ENCODE data around the gene RBP4. TPM values are rescaled to one million over a fixed set of nuclear protein-coding genes. Genes with fewer than 3 reads are reported as not detected.

Gene RBP4
- not detected in 2 replicates for total RNA-seq (2014; rRNA removed; shearing (Covaris generic))
- polyA plus RNA-seq (2015; cell fraction: cytosol; rRNA removed) = 0.17 TPM in 1 of 2 replicates, not detected in the other
- not detected in 2 replicates for polyA plus RNA-seq (2015; cell fraction: nucleus; rRNA removed)

DNA sequence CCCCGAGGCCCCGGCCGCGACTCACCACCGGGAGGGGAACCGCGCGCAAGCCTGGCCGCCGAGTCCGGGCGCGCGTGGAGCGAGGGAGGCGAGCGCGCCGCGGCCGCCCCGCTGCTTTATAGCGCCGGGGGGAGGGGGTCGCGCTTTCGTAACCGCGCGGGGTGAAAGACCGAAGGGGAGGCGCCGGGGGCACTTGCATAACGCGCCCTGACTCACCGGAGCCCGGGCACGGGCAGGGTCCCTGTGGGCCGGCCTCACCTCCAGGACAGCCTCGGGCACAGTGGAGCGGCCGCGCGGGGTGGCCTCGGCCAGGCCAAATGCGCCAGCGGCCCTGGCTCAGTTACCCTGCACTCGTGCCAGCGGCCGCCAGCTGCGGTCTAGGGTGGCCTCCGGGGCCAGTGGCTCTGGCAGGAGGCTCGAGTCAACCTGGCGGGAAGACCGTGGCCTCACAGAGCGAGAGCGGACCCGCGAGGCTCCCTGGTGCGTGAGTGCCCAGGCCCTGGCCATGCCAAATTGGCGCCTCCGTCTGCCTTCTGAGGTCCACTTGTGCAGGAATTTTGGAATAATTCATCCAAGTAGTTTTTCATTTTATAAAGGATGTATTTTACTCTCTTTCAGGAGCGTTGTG, at the start of gene RBP4:
TSS of gene RBP4 (minus strand) at position 90 of the 628 bp plus-strand sequence. CDS start 207 bp downstream, outside the sequence.
- no peak for DNase-seq (ENCODE audit: low read depth, low spot score)
- in situ Hi-C loops (cut with HindIII; ENCODE audit: low pct_unique_long_range_greater_than_20kb, low sequenced_read_pairs) = no loop called here

DNA sequence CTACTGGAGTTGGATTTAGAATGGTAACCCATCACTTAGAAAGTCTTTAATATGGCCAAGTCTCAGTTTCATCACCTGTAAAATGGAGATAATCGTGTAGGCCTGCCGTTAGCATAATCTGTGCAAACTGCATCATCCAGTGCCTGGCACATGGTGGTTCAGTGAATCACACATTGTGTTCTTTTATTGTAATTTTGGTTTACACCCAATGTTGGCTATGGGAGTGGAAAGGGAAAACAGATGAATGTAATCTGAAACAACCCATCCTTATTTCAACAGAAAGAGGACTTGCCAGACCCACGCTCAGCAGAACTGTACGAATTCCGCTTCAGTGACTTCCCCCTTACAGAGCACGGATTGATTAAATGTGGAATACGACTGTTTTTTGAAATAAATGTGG, 38.8 kb upstream of the RBP4 start:
- DNase-seq (ENCODE audit: low read depth, low spot score) = no peak
- in situ Hi-C loops (cut with HindIII; ENCODE audit: low pct_unique_long_range_greater_than_20kb, low sequenced_read_pairs) = no loop called here

DNA sequence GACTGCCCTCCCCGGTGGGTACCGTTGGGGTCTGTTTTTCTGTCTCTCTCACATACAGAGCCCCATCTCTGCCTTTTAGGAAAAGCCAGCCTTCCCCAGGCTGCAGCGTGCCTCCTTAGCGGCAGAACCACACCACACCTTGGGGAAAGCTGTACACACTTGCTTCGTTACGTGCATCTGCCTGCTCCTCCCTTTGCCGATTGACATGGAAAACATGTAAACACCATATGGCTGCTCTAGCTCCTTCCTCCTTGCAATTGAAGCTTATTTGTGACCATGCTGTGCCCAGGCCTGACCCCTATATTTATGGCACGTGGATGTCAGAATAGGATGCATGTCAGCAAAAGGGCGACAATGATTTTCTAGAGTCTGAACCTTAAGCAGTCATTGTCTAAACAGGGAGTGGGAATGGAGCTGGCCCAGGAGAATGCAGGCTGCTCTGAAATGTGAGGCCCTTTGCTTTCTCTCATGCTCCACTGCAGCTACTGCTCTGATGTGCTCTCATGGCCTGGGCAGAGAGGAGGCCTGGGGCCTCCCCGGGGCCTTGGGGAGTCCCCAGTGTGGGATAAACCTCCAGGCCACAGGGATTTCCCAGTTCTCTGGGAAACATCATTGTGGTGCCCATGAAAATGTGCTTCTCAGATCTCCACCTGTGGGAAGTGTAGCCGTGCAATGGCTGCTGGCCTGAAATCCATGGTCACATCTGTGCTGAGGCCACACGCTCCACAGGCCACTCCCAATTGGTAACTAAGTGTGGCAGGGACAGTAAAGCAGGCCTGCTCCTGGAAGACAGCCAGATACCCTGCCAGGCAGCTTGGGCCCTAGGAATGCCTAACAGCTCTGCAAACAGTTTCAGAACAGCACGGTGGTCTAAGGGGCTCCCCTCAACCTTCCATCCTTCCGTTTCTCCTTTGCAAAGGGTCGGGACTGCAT, 29.9 kb upstream of the RBP4 start:
- in situ Hi-C loops (cut with HindIII; ENCODE audit: low pct_unique_long_range_greater_than_20kb, low sequenced_read_pairs) = no loop called here
- no peak for DNase-seq (ENCODE audit: low read depth, low spot score)

DNA sequence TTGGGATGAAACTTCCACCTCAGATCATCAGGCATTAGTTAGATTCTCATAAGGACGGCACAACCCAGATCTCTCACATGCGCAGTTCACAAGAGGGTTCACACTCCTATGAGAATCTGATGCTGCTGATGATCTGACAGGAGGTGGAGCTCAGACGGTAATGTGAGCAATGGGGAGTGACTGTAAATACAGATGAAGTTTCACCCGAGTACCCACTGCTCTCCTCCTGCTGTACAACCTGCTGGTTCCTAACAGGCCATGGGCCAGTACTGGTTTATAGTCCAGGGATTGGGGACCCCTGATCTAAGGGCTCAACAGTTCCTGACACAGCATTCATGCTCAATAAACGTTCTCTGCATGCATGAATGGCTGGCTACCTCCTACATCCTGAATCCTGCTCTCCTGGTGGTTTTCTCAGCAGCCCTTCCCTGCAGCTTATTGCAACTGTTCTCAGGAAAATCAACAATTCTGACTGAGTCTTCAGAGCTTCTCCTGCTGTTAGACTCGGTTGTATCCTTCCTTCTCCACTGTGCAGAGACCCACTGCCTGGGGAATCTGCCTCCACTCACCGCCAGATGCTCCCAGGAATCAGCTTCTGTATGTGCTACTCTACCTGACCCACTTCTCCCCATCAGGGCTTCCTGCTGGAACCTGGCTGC, 28.7 kb upstream of the RBP4 start:
- DNase-seq (ENCODE audit: low read depth, low spot score) = no peak
- in situ Hi-C loops (cut with HindIII; ENCODE audit: low pct_unique_long_range_greater_than_20kb, low sequenced_read_pairs) = no loop called here

DNA sequence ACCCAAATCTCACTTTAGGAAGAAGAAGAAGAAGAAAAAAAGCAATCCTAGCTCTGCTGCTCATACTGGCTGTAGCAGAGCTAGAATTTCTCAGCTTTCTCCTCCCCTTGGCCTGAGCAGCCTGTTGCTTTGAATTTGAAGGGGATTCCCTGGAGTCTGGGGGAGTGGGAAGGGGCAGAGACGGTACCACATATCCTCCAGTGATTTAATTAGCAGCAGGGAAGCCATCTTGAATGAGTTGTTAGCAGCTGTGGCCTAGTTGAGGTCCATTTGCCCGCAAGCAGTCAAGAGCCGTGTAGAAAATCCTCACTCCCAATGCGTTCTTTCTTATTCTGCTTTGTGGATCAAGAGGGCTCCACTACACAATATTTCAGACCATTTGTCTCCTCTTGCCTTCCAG, 27.8 kb upstream of the RBP4 start:
- DNase-seq (ENCODE audit: low read depth, low spot score) = no peak
- in situ Hi-C loops (cut with HindIII; ENCODE audit: low pct_unique_long_range_greater_than_20kb, low sequenced_read_pairs) = no loop called here

DNA sequence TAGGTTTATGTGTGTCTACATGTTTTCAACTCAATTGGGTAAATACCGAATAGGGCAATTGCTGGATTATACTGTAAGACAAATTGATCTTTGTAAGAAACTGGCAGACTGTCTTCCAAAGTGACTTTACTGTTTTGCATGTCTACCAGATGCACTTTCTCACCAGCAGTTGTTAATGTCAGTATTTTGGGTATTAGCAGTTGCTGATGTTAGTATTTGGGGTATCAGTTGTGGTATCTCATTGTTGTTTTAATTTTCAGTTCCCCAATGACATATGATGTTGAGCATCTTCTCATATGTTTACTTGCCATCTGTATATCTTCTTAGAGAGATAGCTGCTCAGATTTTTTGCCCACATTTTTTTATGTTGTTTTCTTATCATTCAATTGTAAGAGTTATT, 21.9 kb upstream of the RBP4 start:
- DNase-seq (ENCODE audit: low read depth, low spot score) = no peak
- in situ Hi-C loops (cut with HindIII; ENCODE audit: low pct_unique_long_range_greater_than_20kb, low sequenced_read_pairs) = no loop called here

DNA sequence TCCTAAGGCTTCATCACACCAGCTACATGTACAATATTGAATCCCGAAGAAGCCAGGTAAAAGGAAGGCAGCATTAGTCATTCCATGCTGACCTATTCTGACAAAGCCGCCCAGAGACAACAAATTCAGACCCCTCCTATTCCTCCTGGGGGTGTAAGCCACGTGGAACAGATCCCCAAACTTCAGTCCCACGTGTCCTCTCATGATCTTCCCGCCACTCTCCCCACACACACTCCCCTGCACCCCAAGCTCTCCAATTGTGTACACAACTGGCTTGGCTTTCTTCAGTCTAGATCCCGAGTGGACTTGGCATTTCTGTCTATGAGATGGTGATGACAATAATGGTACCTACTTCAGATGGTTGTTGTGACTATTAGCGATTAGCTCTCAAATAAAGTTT, 19.9 kb upstream of the RBP4 start:
- in situ Hi-C loops (cut with HindIII; ENCODE audit: low pct_unique_long_range_greater_than_20kb, low sequenced_read_pairs) = no loop called here

DNA sequence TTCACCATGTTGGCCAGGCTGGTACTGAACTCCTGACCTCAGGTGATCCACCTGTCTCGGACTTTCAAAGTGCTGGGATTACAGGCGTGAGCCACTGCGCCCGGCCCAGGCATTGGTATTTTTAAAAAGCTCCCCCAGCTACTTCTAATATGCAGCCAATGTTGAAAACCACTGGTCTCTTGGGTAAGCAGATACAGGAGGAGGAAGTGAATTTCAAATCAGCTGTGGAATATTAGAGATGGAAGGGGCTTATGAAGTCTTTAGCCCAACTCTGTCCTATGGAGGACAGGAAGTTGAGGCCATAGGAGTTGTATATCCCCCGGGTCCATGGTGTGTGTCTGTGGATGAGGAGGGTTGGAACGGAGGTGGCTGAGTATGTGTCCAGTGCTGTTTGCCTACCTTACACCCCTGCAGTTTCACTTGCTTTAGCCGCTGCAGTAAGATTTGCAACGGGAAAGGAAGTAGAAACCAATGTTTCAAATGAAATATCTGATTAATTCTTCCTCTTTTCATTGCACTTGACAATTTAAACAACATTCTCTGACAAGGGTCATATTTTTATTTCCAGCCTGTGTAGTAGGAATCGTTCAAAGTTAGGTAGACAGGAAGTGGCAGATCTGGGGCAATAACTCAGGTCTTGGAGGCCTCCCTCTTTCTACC, 14.7 kb upstream of the RBP4 start:
- DNase-seq (ENCODE audit: low read depth, low spot score) = no peak
- in situ Hi-C loops (cut with HindIII; ENCODE audit: low pct_unique_long_range_greater_than_20kb, low sequenced_read_pairs) = no loop called here

More for the DNA sequence above, 19.9 kb upstream of the RBP4 start:
- no peak for DNase-seq (ENCODE audit: low read depth, low spot score)

DNA sequence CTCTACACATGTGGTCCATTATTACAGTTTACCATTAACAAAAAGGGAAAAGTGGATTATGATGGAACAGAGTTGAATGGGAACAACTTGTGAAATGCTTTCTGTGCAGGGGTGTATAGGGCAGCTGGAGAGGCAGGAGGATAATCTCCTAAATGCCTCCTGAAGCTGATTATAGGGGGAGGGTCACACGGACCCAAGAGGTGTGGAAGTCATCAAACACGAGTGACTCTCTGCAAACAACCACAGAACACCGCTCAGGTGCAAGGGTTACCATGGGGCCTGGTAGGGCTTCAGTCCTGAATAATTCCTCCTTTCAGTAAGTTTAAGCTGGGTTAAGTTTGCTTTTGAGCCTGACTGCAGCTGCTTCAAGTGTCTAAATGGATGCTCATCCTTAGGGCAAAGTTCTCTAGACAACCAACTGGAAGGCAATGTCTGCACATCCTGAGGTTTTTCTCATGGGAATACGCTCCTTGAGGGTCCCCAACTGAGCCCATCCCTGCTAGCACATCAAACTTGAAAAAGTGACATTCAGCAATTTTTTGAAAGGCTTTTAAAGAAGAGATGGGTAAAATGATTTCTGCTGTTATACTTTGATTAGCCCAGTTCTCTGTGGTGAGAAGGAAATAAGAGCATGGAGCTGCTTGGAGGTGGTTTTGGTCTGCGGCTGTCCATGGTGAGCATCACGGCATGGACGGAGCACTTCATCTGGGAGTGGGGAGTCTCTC, 13.2 kb upstream of the RBP4 start:
- no peak for DNase-seq (ENCODE audit: low read depth, low spot score)
- in situ Hi-C loops (cut with HindIII; ENCODE audit: low pct_unique_long_range_greater_than_20kb, low sequenced_read_pairs) = no loop called here

DNA sequence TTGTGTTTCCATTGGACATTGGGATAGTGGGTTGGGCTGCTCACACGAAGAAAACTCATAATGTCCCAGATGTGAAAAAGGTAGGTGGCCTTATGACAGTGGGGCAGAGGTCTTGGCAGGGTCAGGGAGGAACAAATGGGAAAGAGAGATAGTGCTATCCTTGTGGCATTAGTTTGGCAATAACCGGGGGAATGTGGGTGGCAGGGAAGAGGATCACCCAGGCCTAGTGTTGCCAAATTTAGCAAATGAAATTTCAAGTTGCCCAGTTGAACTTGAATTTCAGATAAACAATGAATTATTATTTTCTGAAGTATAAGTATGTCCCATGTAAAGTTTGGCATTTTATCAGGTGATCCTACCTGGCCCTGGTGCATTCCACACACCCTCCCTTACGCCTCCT, 12.1 kb upstream of the RBP4 start:
- in situ Hi-C loops (cut with HindIII; ENCODE audit: low pct_unique_long_range_greater_than_20kb, low sequenced_read_pairs) = no loop called here
- no peak for DNase-seq (ENCODE audit: low read depth, low spot score)

DNA sequence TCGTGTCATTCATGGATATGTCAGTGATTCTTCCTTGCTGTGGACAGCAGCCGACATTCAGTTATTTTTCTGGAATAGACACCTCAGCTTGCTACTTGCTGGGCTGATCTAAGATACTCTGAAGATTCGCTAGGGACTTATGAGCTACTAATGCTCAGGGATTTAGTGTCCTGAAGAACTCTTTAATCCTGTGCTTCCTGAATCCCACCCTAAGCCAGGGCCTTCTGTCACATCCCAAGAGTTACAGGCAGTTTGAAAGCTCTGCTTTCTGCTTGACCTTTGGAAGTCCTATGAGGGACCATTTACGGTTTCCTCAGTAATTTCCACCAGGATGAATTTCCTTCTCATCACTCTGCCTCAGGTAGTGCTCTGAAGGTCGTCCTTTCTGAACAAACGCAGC, 11.3 kb upstream of the RBP4 start, which contains the start of gene PDE6C:
TSS of gene PDE6C (plus strand) at position 227 of the 400 bp plus-strand sequence. CDS start 189 bp downstream, outside the sequence.
- in situ Hi-C loops (cut with HindIII; ENCODE audit: low pct_unique_long_range_greater_than_20kb, low sequenced_read_pairs) = no loop called here
- no peak for DNase-seq (ENCODE audit: low read depth, low spot score)

DNA sequence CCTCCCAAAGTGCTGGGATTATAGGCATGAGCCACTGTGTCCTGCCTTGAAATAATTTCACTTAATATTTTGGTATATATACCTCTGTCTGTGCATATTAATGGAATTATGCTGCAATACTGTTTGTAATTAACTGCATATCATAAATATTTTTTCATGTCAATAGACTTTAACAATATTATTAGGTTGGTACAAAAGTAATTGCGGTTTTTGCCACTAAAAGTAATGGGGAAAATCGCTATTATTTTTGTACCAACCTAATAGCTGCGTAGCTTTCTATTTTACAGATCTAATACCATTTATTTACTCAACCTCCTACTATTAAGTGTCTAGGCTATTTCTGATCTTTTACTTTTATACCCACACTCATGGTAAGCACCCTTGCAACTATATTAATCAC, 7.4 kb upstream of the RBP4 start:
- no peak for DNase-seq (ENCODE audit: low read depth, low spot score)
- in situ Hi-C loops (cut with HindIII; ENCODE audit: low pct_unique_long_range_greater_than_20kb, low sequenced_read_pairs) = no loop called here

DNA sequence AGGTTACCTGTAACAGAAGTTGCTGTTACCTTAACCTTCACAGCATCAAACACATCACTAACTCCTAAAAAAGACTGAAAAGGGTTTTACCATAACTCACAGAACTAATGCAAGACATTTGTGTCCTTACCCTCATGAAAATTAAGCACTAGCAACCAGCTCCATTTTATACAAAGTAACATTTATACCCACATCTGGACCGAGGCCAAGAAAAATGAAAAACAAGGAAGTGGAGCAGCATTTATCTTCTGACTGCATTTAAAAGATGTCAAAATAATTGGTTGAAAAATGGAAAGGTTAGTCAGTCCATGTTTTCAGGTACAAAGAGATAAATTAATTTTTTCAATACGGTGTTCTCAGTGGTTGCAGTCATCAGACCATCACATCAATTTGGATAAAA, 3.1 kb upstream of the RBP4 start:
- in situ Hi-C loops (cut with HindIII; ENCODE audit: low pct_unique_long_range_greater_than_20kb, low sequenced_read_pairs) = no loop called here
- no peak for DNase-seq (ENCODE audit: low read depth, low spot score)

DNA sequence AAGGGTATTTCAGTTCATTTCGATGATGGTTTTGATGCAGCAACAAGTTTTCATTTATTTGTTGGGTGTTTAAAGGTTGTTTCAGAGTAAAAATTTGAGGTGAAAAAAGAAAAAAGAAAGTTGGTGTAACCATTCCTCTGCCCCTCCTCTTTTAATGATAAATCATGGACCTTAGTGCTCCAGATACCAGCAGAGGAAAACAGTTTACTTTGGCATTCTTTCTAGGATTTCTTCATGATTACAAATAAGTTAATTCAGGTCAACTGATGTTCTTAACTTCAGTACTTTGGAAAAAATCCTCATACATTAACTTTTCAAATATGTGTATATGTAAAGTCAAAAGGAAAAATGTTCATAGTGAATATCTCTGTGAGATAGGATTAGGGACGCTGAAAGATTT, 2.0 kb upstream of the RBP4 start:
- no peak for DNase-seq (ENCODE audit: low read depth, low spot score)
- in situ Hi-C loops (cut with HindIII; ENCODE audit: low pct_unique_long_range_greater_than_20kb, low sequenced_read_pairs) = no loop called here

DNA sequence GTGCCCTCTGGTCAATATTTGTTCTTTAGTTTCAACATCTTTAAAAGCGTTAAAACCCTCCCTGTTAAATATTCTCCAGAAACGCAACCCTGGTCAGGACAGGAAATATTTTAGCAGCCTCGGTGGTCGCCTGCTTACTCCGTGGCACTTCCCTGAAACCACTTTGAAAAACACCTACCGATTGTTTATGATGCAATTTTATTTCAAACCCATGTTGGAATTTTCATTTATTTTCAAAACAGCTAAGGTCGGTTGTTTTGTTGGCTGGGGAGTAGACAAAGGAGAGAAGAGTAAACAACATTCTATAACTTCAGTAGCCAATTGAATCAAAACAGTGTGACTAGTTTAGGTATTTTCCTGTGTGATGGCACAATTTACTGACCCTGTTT, 733 bp upstream of the RBP4 start:
- in situ Hi-C loops (cut with HindIII; ENCODE audit: low pct_unique_long_range_greater_than_20kb, low sequenced_read_pairs) = no loop called here
- no peak for DNase-seq (ENCODE audit: low read depth, low spot score)

DNA sequence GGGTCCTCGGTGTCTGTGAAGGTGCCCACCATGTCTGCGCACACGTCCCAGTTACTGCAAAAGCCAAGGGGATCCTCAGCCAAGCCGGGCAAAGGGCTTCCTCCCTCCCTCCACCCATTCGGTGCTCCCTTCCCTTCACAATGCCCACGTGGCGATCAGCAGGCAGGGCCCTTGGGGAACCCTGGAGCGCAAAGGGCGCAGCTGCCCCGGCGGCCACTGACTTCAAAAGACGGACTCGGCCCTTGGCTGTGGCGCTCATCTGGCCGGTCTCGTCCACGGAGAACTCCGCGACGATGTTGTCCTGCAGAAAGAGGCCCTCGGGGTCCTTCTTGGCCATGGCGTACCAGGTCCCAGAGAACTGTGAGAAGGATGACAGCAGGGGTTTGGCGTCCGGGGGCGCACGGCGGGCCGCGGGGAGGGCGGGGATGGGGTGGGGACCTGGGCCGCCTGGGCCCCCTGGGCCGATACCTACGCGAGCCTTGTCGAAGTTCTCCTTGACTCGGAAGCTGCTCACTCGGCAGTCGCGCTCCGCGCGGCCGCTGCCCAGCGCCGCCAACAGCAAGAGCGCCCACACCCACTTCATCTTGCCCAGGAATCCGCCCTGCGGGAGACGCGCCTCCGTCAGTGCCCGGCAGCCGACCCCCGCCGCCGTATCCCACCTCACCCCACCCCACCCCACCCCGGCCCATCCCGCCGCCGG, 439 bp downstream of the RBP4 start:
- in situ Hi-C loops (cut with HindIII; ENCODE audit: low pct_unique_long_range_greater_than_20kb, low sequenced_read_pairs) = no loop called here
- DNase-seq (ENCODE audit: low read depth, low spot score) = no peak

DNA sequence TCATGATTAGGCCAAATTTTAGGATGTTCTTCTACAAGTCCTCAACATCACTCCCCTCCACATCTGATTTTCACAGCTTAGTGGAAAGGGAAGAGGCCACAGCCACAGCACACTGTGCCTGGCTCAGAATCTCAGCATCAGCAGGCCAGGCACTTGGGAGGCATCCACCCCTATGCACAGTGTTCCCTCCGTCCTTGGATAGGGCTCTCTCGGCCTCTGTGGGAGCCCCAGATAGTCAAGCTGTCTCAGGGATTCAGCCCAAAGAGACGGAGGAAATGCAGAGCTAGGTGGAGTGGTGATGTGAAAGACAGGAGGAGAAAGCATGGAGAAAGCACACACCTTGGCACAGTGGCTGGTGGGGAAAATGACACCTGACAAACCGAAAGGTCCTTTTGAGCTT, 1.3 kb downstream of the RBP4 start:
- in situ Hi-C loops (cut with HindIII; ENCODE audit: low pct_unique_long_range_greater_than_20kb, low sequenced_read_pairs) = no loop called here
- no peak for DNase-seq (ENCODE audit: low read depth, low spot score)

All from SK-MEL-5 (cell line).